Thyroid gland (tissue), 4 donors: ENCODE measurements around the gene RAC2.
"Not testable (repeated sequence)": the region's sequence is repeated elsewhere in the genome, so short reads cannot be mapped to it uniquely, and the experiment has no call there.

Experiments
- CTCF ChIP-seq, 6 experiments: fragments of 200-600 bp in 3 of 6; fragments of 450-650 bp in 3 of 6; sonication (generic) in 3 of 6; IDR thresholded peaks; one replicate each; pipeline ENCODE4 v1.5.1; 2016 to 2019; ENCODE audit warnings: antibody characterized with exemption in 6 of 6, mild to moderate bottlenecking in 2 of 6, inconsistent platforms in 1 of 6, moderate library complexity in 1 of 6
- POLR2A ChIP-seq, 2 donors: fragments of 450-650 bp; IDR thresholded peaks; one replicate each; pipeline ENCODE4 v1.6.1; 2017; ENCODE audit warnings: antibody characterized with exemption in 2 of 2, mild to moderate bottlenecking in 2 of 2, moderate library complexity in 1 of 2

GRCh38 chr22:37201443-37201820 lies 42.6 kb downstream of the RAC2 start:
- TF ChIP-seq CTCF, POLR2A (IDR thresholded peaks at IDR 0.05): not testable (repeated sequence)
